ENCODE results near the gene AKR1B15. TPM values are rescaled to one million over a fixed set of nuclear protein-coding genes. Genes with fewer than 3 reads are reported as not detected.
"Not testable (repeated sequence)": the region's sequence is repeated elsewhere in the genome, so short reads cannot be mapped to it uniquely, and the experiment has no call there.

The AKR1B15 gene
- polyA plus RNA-seq, 2 of the 4 experiments (the other 2 are of a cell fraction) = 17.9 to 24.7 TPM

GRCh38 chr7:134525449-134525848 is 23.5 kb upstream of the AKR1B15 start:
- POLR2A ChIA-PET = not testable (repeated sequence)

DNA sequence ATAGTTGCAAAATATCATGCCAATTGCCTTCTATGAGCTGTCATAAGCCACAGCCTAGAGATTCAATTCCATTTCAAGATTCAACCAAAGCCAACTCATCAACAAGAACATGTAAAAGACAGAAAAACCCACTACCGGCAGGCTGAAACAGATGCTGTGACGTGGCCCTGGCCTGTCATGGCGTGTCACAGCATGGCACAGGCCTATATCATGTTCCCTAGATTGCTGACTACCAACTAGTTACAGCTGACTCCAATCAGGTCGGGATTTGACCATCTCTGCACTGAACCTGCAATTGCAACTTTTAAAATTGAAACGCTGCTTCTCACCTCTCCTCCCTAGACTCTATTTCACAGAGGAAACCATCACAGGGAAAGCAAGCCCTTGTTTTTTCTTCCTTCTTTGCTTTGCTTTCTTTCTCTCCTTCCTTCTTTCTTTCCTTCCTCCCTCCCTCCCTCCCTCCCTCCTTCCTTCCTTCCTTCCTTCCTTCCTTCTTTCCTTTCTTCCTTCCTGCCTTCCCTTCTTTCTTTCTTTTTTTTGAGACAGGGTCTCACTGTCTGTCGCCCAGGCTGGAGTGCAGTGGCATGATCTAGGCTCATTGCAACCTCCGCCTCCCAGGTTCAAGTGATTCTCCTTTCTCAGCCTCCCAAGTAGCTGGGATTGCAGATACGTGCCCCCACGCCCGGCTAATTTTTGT is 22.2 kb upstream of the AKR1B15 start:
- FAIRE-seq = peak; percentile 90
- 26% methylated on average over 10 of the region's 10 CpGs for WGBS (ENCODE audit: missing lambda C conversion rate)

More at GRCh38 chr7:134525449-134525848, 23.5 kb upstream of the AKR1B15 start:
- CTCF ChIA-PET = interaction anchor here (0.7 to 28.4 kb wide), 6 partner anchors 10 to 509 kb away, joined by 5 to 914 read pairs (median 24); partner anchors contain the start of gene AKR1B15
- H3K4me1 ChIP-seq = peaks cover 57% of the 10 kb centered on the region
- WGBS (ENCODE audit: missing lambda C conversion rate) = 93% methylated on average over 3 of the region's 3 CpGs
- FAIRE-seq = peak; percentile 97
- not testable (repeated sequence) for DNase-seq (ENCODE audit: low read depth in 1 of 2, low spot score in 1 of 2); H3K4me3 ChIP-seq; ATAC-seq; H3K4me2 ChIP-seq; H3K9me3 ChIP-seq
- peak; percentile 89 for TF ChIP-seq HOXB13 (CRISPR knock-in tag; IDR thresholded peaks at IDR 0.05; ENCODE audit: low read depth)
- 0 out of 2 replicates have a peak, but pooled peaks have one; percentile 62 for TF ChIP-seq FOSB (CRISPR knock-in tag; IDR thresholded peaks at IDR 0.05)
- TF ChIP-seq RARB (CRISPR knock-in tag; IDR thresholded peaks at IDR 0.05) = 0 out of 2 replicates have a peak, but pooled peaks have one; percentile 15
- peak; percentile 91; the same call in 1 of the 2 replicates for TF ChIP-seq EHF (CRISPR knock-in tag; IDR thresholded peaks at IDR 0.05)
- peak; percentile 89; the same call in 1 of the 2 replicates for TF ChIP-seq HOXB5 (CRISPR knock-in tag; IDR thresholded peaks at IDR 0.05)
- TF ChIP-seq, protein P1, sequence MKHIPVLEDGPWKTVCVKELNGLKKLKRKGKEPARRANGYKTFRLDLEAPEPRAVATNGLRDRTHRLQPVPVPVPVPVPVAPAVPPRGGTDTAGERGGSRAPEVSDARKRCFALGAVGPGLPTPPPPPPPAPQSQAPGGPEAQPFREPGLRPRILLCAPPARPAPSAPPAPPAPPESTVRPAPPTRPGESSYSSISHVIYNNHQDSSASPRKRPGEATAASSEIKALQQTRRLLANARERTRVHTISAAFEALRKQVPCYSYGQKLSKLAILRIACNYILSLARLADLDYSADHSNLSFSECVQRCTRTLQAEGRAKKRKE (CRISPR knock-in tag; IDR thresholded peaks at IDR 0.05; ENCODE audit: low read depth) = peak; percentile 89
- TF ChIP-seq ZNF302 (CRISPR knock-in tag; IDR thresholded peaks at IDR 0.05) = peak; percentile 85
- TF ChIP-seq ZSCAN20 (CRISPR knock-in tag; IDR thresholded peaks at IDR 0.05) = peak; percentile 94
- TF ChIP-seq HEYL (CRISPR knock-in tag; IDR thresholded peaks at IDR 0.05) = peak; percentile 69; the same call in 1 of the 2 replicates
- TF ChIP-seq HOXA7 (CRISPR knock-in tag; IDR thresholded peaks at IDR 0.05) = peak; percentile 93
- H3K27ac ChIP-seq = peak overlapping the region; percentile 91 to 98

GRCh38 chr7:134527979-134528371 is 20.9 kb upstream of the AKR1B15 start:
- no peaks in the 10 kb centered on the region for H3K9me3 ChIP-seq
- H3K4me3 ChIP-seq = peak overlapping the region; percentile 84
- H3K4me2 ChIP-seq = peak overlapping the region; percentile 93
- ATAC-seq (peak in 1 of 2 experiments; percentile 9; a peak in 4 of 6 replicates), DNase-seq (ENCODE audit: low read depth in 1 of 2, low spot score in 1 of 2) (no peak), FAIRE-seq (peak; percentile 86)
- peak; percentile 4 to 72; a peak in 3 of 5 replicates for TF ChIP-seq JUN (IDR thresholded peaks at IDR 0.05)
- TF ChIP-seq RNF2 (IDR thresholded peaks at IDR 0.05; ENCODE audit: borderline replicate concordance, low read depth) = no peak
- H3K4me1 ChIP-seq = peaks cover 54% of the 10 kb centered on the region
- WGBS (ENCODE audit: missing lambda C conversion rate) = 1% methylated on average over 4 of the region's 4 CpGs
- CTCF ChIA-PET = interaction anchor here (0.7 to 28.4 kb wide), 15 partner anchors 9 to 107 kb away, joined by 3 to 914 read pairs (median 4); partner anchors contain the start of genes AKR1B1 and AKR1B15
- POLR2A ChIA-PET = interaction anchor here (0.6 to 2.3 kb wide), 13 partner anchors 10 to 538 kb away, joined by 3 to 30 read pairs (median 5); partner anchors contain the start of gene AKR1B15
- peak overlapping the region; percentile 91 to 98 for H3K27ac ChIP-seq

More for the DNA sequence above, 22.2 kb upstream of the AKR1B15 start:
- peak; percentile 11 to 24; a peak in 3 of 6 replicates for ATAC-seq
- peak overlapping the region; percentile 91 to 98 for H3K27ac ChIP-seq
- TF ChIP-seq, protein P1 (CRISPR knock-in tag; IDR thresholded peaks at IDR 0.05; ENCODE audit: low read depth) = 0 out of 2 replicates have a peak, but pooled peaks have one; percentile 80
- peak; percentile 79; the same call in 1 of the 2 replicates for TF ChIP-seq TP53 (CRISPR knock-in tag; IDR thresholded peaks at IDR 0.05)
- TF ChIP-seq EHF (CRISPR knock-in tag; IDR thresholded peaks at IDR 0.05) = peak; percentile 40; the same call in 1 of the 2 replicates
- peak; percentile 78; the same call in 1 of the 2 replicates for TF ChIP-seq TFCP2L1 (CRISPR knock-in tag; IDR thresholded peaks at IDR 0.05)
- not testable (repeated sequence) for DNase-seq (ENCODE audit: low read depth in 1 of 2, low spot score in 1 of 2); H3K9me3 ChIP-seq
- peak overlapping the region; percentile 84 for H3K4me3 ChIP-seq
- ChIA-PET POLR2A (interaction anchor here (0.9 to 2.3 kb wide), 12 partner anchors 11 to 536 kb away, joined by 3 to 30 read pairs (median 6); partner anchors contain the start of gene AKR1B15), CTCF (interaction anchor here (0.8 to 28.4 kb wide), 11 partner anchors 10 to 1483 kb away, joined by 3 to 914 read pairs (median 4); partner anchors contain the start of gene AKR1B15)
- peak overlapping the region; percentile 93 for H3K4me2 ChIP-seq
- peaks cover 54% of the 10 kb centered on the region for H3K4me1 ChIP-seq
